ENCODE measurements around the gene L3MBTL2. TPM values are rescaled to one million over a fixed set of nuclear protein-coding genes. Genes with fewer than 3 reads are reported as not detected.

The L3MBTL2 gene
- total RNA-seq, 4 donors from 2014 or later, result 9.1 to 32.4 (median 14.5) TPM

GRCh38 chr22:41223535-41223934 is 18.4 kb downstream of the L3MBTL2 start:
- intact Hi-C loops (cut with DNase I; ENCODE audit: low total_unique reads), result no loop called here
- TF ChIP-seq CTCF (IDR thresholded peaks at IDR 0.05) (no peak), POLR2AphosphoS5 (IDR thresholded peaks at IDR 0.05) (no peak), POLR2A (IDR thresholded peaks at IDR 0.05) (no peak), EP300 (IDR thresholded peaks at IDR 0.05; ENCODE audit: low read depth) (no peak)
- no peak for DNase-seq
- Histone ChIP-seq H3K27ac (no peak overlapping the region), H3K27me3 (no peaks in the 10 kb centered on the region), H3K4me3 (no peak overlapping the region), H3K36me3 (peaks cover 0 to 45% (median 7%) of the 10 kb centered on the region in 4 donors), H3K4me1 (no peaks in the 10 kb centered on the region), H3K9me3 (no peaks in the 10 kb centered on the region)
- in situ Hi-C loops (cut with MboI; ENCODE audit: low pct_ligation_motif_present in 1 of 4, low pct_unique_long_range_greater_than_20kb in 1 of 4, low sequenced_read_pairs in 3 of 4), result no loop called here
- WGBS, 2 donors (ENCODE audit: low coverage in 1 of 2), result 93% methylated on average over 6 of the region's 7 CpGs; no CpG with 5 or more reads in 1 of the 2 donors

GRCh38 chr22:41226723-41227655 is 21.9 kb downstream of the L3MBTL2 start:
- no peak for DNase-seq
- 90 to 94% methylated on average over 7 to 26 of the region's 26 CpGs for whole genome bisulfite sequencing, 2 donors (ENCODE audit: low coverage in 1 of 2)
- intact Hi-C loops (cut with DNase I; ENCODE audit: low total_unique reads) (no loop called here), in situ Hi-C loops (cut with MboI; ENCODE audit: low pct_ligation_motif_present in 1 of 4, low pct_unique_long_range_greater_than_20kb in 1 of 4, low sequenced_read_pairs in 3 of 4) (no loop called here)
- H3K27me3 ChIP-seq, result no peaks in the 10 kb centered on the region
- H3K27ac ChIP-seq, result no peak overlapping the region
- no peaks in the 10 kb centered on the region for H3K4me1 ChIP-seq
- H3K36me3 ChIP-seq, result peaks cover 0 to 32% (median 2%) of the 10 kb centered on the region in 4 donors
- no peaks in the 10 kb centered on the region for H3K9me3 ChIP-seq
- no peak overlapping the region for H3K4me3 ChIP-seq
- TF ChIP-seq EP300 (IDR thresholded peaks at IDR 0.05; ENCODE audit: low read depth), result no peak
- TF ChIP-seq POLR2A (IDR thresholded peaks at IDR 0.05), result no peak
- TF ChIP-seq POLR2AphosphoS5 (IDR thresholded peaks at IDR 0.05), result no peak
- no peak for TF ChIP-seq CTCF (IDR thresholded peaks at IDR 0.05)

DNA sequence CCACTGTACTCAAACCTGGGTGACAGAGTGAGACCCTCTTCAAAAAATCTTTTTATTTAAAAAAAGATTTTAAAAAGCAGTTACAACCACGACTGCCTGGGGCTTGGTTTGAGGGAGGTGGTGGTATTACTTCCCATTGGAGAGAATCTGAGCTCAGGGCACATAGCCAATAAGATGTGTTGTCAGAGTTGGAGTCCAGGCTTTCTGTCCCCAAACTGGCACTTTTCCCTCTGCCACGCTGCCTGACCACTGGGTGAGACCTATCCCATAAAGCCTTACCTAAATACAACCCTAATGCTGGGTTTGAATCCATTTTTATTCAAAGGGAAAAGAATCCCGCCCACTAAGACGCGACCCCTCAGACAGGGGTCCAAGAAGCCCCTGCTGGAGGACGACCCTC is 24.1 kb downstream of the L3MBTL2 start:
- no peak overlapping the region for H3K27ac ChIP-seq
- peaks cover 0 to 30% (median 2%) of the 10 kb centered on the region in 4 donors for H3K36me3 ChIP-seq

More for the DNA sequence above, 24.1 kb downstream of the L3MBTL2 start:
- Histone ChIP-seq H3K4me3 (no peak overlapping the region), H3K27me3 (no peaks in the 10 kb centered on the region), H3K9me3 (no peaks in the 10 kb centered on the region), H3K4me1 (no peaks in the 10 kb centered on the region)
- DNase-seq, result no peak
- intact Hi-C loops (cut with DNase I; ENCODE audit: low total_unique reads) (no loop called here), in situ Hi-C loops (cut with MboI; ENCODE audit: low pct_ligation_motif_present in 1 of 4, low pct_unique_long_range_greater_than_20kb in 1 of 4, low sequenced_read_pairs in 3 of 4) (no loop called here)
- 83 to 98% methylated on average over 1 to 5 of the region's 6 CpGs for WGBS, 2 donors (ENCODE audit: low coverage in 1 of 2)
- no peak for TF ChIP-seq EP300 (IDR thresholded peaks at IDR 0.05; ENCODE audit: low read depth)
- no peak for TF ChIP-seq POLR2AphosphoS5 (IDR thresholded peaks at IDR 0.05)
- no peak for TF ChIP-seq POLR2A (IDR thresholded peaks at IDR 0.05)
- TF ChIP-seq CTCF (IDR thresholded peaks at IDR 0.05), result no peak

Data from transverse colon (tissue), 4 donors.